GM03348 (cell line): ENCODE measurements around the gene HGS.

Experiments used
- DNase-seq: peaks from one replicate; pipeline ENCODE4 v3.0.0; 2012; ENCODE audit warnings: low spot score

The HGS gene

GRCh38 chr17:81683584-81684441 lies at the start of gene HGS, which contains the start of gene ARL16:
TSS of gene HGS (plus strand) at chr17:81684011. CDS start at chr17:81684067, 56 bp downstream.
TSS of gene ARL16 (minus strand) at chr17:81683797. CDS start at chr17:81683753, 44 bp downstream.
- peak; percentile 100 for DNase-seq

- DNase-seq: no peak
Measured at GRCh38 chr17:81635431-81635830, 48.4 kb upstream of the HGS start.

GRCh38 chr17:81635973-81636504 lies 47.8 kb upstream of the HGS start:
- no peak for DNase-seq

- peak; percentile 99 for DNase-seq
Measured at GRCh38 chr17:81636505-81637288, 47.1 kb upstream of the HGS start, which contains the start of the genes NPLOC4 and TSPAN10. TSS of gene NPLOC4 (minus strand) at chr17:81637112. CDS start at chr17:81636930, 182 bp downstream. TSS of gene TSPAN10 (plus strand) at chr17:81637196. CDS start at chr17:81642413, 5,217 bp downstream.

DNA sequence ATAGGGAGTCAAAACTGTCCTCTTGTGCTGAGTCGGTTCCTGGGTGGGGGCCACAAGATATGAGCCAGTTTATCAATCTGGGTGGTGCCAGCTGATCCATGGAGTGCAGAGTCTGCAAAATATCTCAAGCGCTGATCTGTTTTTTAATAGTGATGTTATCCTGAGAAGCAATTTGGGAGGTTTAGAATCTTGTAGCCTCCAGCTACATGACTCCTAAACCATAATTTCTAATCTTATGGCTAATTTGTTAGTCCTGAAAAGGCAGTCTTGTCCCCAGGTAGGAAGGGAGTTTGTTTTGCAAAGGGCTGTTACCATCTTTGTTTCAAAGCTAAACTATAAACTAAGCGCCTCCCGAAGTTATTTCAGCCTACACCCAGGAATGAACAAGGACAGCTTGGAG lies 45.1 kb upstream of the HGS start:
- no peak for DNase-seq

GRCh38 chr17:81640011-81640410 lies 43.8 kb upstream of the HGS start:
- DNase-seq: no peak

DNA sequence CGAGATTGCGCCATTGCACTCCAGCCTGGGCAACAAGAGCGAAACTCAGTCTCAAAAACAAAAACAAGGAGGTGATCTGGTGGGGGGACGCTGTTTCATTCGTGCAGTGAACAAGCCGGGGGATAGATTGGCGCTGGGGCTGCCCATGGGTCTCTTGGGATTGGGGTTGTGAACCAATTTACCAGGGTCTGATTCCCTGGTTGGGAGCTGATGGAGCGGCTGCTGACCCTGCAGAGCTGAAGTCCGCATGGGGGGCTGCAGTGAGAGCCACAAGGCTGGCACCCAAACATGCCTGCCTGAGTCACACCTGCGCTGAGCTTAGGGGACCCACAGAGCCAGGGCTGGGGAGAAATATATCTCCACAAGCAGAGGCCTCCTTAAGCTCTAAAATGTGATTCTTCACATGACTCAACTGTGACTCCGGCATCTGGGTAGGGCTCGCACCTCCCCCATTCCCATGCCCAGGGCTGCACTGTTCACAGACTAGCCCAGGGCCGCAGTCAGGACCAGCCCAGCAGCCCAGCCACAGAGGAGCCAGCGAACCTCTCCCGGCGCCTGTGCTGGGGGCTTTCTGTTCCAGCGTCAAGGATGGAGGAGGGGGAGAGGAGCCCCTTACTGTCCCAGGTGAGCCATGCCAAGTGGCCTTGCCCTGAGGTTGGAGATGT lies 41.9 kb upstream of the HGS start:
- peak; percentile 92 for DNase-seq

GRCh38 chr17:81644496-81644895 lies 39.3 kb upstream of the HGS start:
- DNase-seq: no peak

- DNase-seq: no peak
Measured at GRCh38 chr17:81644976-81645952, 38.5 kb upstream of the HGS start.

- DNase-seq: no peak
Measured at GRCh38 chr17:81646869-81647600, 36.8 kb upstream of the HGS start.

GRCh38 chr17:81647640-81648012 lies 36.2 kb upstream of the HGS start:
- DNase-seq: no peak

GRCh38 chr17:81648013-81648706 lies 35.7 kb upstream of the HGS start:
- DNase-seq: no peak

DNA sequence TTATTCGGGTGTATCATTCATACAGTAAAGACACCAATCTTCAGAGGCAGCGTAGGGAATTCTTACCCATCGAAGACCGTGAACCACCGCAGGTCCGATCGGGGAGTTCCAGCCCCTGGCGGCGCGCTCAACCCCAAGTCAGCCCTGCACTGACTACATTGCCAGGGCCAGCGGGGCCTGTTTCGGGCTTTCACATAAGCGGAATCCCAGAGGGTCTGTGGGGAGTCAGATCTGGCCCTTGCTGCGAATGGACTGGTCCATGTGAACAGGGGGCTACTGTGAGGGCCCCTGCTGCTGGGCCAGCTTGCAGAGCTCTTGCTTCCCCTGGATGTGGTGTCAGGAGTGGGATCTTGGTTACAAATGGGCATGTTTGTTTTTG lies 35.1 kb upstream of the HGS start:
- DNase-seq: no peak

DNA sequence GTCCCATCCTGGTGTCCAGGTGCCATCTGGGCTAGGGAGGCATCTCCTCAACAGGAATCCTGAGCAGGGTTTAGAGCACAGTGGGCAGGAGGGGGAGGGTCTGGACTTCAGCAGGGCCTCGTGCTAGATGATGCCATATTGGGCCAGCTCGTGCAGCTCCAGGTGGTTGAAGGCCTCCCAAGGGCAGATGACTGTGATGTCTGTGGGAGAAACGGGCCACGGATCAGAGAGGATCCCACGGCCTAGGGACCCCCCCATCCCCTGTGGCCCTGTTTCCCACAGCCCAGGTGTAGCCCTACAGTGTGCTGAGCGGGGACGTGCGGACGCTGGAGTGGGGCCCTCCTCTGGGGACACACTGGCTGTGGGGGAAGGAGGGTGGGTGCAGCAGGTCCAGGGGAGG lies 32.9 kb upstream of the HGS start:
- DNase-seq: no peak

DNA sequence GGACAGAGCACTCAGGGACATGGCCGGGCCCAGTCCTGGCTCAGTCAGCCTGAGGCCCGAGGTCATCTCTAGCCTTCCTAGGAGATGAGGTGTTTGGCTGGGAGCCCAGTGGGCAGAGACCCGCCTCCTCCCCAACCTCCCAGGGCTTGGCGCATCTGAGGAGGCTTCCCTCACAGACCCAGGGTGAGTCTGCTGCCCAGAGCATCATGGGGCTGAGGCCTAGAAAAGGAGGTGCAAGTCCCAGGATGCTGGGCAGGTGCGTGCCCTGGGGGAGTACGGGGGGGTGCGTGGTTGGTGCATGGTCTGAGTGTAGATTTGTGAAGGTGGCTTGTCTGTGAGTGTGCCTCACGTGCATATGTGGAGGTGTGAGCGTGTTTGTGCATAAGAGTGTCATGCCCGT lies 32.1 kb upstream of the HGS start:
- peak; percentile 57 for DNase-seq

DNA sequence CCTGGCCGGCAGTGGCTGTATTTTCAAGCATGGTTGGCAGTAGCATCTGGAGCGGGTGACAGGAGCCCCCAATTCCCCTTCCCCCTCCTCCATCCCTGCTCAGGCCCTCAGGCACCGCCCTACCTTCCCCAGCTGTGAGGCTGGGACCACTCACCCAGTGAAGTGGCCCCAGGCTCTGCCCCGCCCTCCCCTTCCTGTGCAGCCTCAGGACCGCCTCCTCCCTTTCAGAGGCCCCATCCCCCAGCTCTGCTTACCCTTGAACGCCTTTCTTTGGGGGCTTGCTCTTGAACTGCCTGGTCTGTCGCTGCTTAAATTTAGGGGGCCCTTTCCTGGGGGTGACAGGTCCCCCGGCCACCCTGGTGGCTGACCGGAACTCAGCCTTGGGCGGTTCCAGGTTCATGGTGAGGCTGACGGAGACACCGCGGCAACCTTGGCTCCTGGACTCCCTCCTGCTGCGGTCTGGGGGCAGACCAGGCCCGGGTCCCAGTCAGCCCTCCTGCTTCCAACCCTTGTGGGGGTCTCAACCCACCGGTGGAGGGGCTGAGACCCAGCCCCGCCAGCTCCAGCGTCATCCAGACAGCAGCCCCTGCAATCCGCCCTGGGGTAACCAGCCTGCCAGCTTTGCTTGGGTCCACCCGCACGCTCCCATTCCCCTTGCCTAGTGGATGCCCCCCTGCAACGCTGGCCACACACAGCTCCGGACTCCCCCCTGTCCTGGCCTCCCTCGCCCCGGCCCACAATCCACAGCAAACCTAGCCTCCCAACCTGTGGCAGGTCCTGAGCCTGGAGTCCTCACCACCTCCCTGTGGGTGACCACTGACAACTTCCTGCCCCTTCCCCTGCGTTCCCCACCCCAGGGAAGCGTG lies 30.7 kb upstream of the HGS start:
- no peak for DNase-seq

GRCh38 chr17:81655378-81656117 lies 28.3 kb upstream of the HGS start:
- DNase-seq: no peak
